Prostate gland (tissue), 2 donors: ENCODE results near the gene CORO1C.

Source experiments
- POLR2A ChIP-seq: fragments of 450-650 bp; IDR thresholded peaks from one replicate; pipeline ENCODE4 v1.6.1; 2016; ENCODE audit warnings: antibody characterized with exemption, mild to moderate bottlenecking
- TF ChIP-seq, protein P1 (sequence below), 4 experiments: fragments of 200-600 bp in 2 of 4; fragments of 450-650 bp in 2 of 4; sonication (generic) in 2 of 4; IDR thresholded peaks; 1 replicate in 3 of 4; 2 replicates in 1 of 4; pipeline ENCODE4 v1.5.1; 2016 to 2019; ENCODE audit warnings: antibody characterized with exemption in 4 of 4, mild to moderate bottlenecking in 2 of 4, moderate library complexity in 2 of 4

GRCh38 chr12:108685469-108686260 lies 45.7 kb downstream of the CORO1C start:
- TF ChIP-seq, protein P1, sequence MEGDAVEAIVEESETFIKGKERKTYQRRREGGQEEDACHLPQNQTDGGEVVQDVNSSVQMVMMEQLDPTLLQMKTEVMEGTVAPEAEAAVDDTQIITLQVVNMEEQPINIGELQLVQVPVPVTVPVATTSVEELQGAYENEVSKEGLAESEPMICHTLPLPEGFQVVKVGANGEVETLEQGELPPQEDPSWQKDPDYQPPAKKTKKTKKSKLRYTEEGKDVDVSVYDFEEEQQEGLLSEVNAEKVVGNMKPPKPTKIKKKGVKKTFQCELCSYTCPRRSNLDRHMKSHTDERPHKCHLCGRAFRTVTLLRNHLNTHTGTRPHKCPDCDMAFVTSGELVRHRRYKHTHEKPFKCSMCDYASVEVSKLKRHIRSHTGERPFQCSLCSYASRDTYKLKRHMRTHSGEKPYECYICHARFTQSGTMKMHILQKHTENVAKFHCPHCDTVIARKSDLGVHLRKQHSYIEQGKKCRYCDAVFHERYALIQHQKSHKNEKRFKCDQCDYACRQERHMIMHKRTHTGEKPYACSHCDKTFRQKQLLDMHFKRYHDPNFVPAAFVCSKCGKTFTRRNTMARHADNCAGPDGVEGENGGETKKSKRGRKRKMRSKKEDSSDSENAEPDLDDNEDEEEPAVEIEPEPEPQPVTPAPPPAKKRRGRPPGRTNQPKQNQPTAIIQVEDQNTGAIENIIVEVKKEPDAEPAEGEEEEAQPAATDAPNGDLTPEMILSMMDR (IDR thresholded peaks at IDR 0.05), result no peak
- TF ChIP-seq POLR2A, result no peak
